Measurements from ENCODE around the gene RAB23.

Gene RAB23

GRCh38 chr6:57257911-57258541 is 35.9 kb upstream of the RAB23 start:
- no peak overlapping the region for H2AFZ ChIP-seq (ENCODE audit: low read length)

GRCh38 chr6:57256541-57256940 is 34.4 kb upstream of the RAB23 start:
- TF ChIP-seq, protein P1, sequence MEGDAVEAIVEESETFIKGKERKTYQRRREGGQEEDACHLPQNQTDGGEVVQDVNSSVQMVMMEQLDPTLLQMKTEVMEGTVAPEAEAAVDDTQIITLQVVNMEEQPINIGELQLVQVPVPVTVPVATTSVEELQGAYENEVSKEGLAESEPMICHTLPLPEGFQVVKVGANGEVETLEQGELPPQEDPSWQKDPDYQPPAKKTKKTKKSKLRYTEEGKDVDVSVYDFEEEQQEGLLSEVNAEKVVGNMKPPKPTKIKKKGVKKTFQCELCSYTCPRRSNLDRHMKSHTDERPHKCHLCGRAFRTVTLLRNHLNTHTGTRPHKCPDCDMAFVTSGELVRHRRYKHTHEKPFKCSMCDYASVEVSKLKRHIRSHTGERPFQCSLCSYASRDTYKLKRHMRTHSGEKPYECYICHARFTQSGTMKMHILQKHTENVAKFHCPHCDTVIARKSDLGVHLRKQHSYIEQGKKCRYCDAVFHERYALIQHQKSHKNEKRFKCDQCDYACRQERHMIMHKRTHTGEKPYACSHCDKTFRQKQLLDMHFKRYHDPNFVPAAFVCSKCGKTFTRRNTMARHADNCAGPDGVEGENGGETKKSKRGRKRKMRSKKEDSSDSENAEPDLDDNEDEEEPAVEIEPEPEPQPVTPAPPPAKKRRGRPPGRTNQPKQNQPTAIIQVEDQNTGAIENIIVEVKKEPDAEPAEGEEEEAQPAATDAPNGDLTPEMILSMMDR (conservative IDR thresholded peaks at IDR 0.05; ENCODE audit: low read length) = no peak
- TF ChIP-seq EZH2phosphoT487 (IDR thresholded peaks at IDR 0.05; ENCODE audit: borderline replicate concordance) = no peak
- no peaks in the 10 kb centered on the region for H3K36me3 ChIP-seq (ENCODE audit: insufficient read depth, low read length)
- H3K79me2 ChIP-seq (ENCODE audit: insufficient read depth, low read length) = no peaks in the 10 kb centered on the region
- no peak overlapping the region for H3K4me2 ChIP-seq (ENCODE audit: low read depth, low read length, poor library complexity, severe bottlenecking)
- H3K9ac ChIP-seq (ENCODE audit: low read depth, low read length, poor library complexity, severe bottlenecking) = no peak overlapping the region
- H3K4me3 ChIP-seq (ENCODE audit: low read length, poor library complexity, severe bottlenecking) = no peak overlapping the region
- H3F3A ChIP-seq (ENCODE audit: low read depth) = no peaks in the 10 kb centered on the region
- H3K9me3 ChIP-seq (ENCODE audit: insufficient read depth, low read depth, low read length) = no peaks in the 10 kb centered on the region
- no peaks in the 10 kb centered on the region for H3K27me3 ChIP-seq (ENCODE audit: insufficient read depth, low read length, poor library complexity, severe bottlenecking)
- H4K20me1 ChIP-seq (ENCODE audit: insufficient read depth, low read length, poor library complexity, severe bottlenecking) = no peaks in the 10 kb centered on the region
- peaks cover 7% of the 10 kb centered on the region for H3K4me1 ChIP-seq (ENCODE audit: insufficient read depth, low read length, poor library complexity, severe bottlenecking)
- no peaks in the 10 kb centered on the region for H3K9me2 ChIP-seq (replicated peaks; ENCODE audit: low read depth, low read length)
- H2AFZ ChIP-seq (ENCODE audit: low read length) = no peak overlapping the region

More at GRCh38 chr6:57257911-57258541, 35.9 kb upstream of the RAB23 start:
- H3K9ac ChIP-seq (ENCODE audit: low read depth, low read length, poor library complexity, severe bottlenecking) = no peak overlapping the region
- TF ChIP-seq, protein P1 (conservative IDR thresholded peaks at IDR 0.05; ENCODE audit: low read length) = no peak
- TF ChIP-seq EZH2phosphoT487 (IDR thresholded peaks at IDR 0.05; ENCODE audit: borderline replicate concordance) = no peak
- no peaks in the 10 kb centered on the region for H3K27me3 ChIP-seq (ENCODE audit: insufficient read depth, low read length, poor library complexity, severe bottlenecking)
- no peaks in the 10 kb centered on the region for H3K9me2 ChIP-seq (replicated peaks; ENCODE audit: low read depth, low read length)
- no peak overlapping the region for H3K4me2 ChIP-seq (ENCODE audit: low read depth, low read length, poor library complexity, severe bottlenecking)
- no peaks in the 10 kb centered on the region for H3K36me3 ChIP-seq (ENCODE audit: insufficient read depth, low read length)
- H3K4me3 ChIP-seq (ENCODE audit: low read length, poor library complexity, severe bottlenecking) = no peak overlapping the region
- H4K20me1 ChIP-seq (ENCODE audit: insufficient read depth, low read length, poor library complexity, severe bottlenecking) = no peaks in the 10 kb centered on the region
- H3F3A ChIP-seq (ENCODE audit: low read depth) = no peaks in the 10 kb centered on the region
- H3K79me2 ChIP-seq (ENCODE audit: insufficient read depth, low read length) = no peaks in the 10 kb centered on the region
- H3K9me3 ChIP-seq (ENCODE audit: insufficient read depth, low read depth, low read length) = no peaks in the 10 kb centered on the region
- H3K4me1 ChIP-seq (ENCODE audit: insufficient read depth, low read length, poor library complexity, severe bottlenecking) = no peaks in the 10 kb centered on the region

DNA sequence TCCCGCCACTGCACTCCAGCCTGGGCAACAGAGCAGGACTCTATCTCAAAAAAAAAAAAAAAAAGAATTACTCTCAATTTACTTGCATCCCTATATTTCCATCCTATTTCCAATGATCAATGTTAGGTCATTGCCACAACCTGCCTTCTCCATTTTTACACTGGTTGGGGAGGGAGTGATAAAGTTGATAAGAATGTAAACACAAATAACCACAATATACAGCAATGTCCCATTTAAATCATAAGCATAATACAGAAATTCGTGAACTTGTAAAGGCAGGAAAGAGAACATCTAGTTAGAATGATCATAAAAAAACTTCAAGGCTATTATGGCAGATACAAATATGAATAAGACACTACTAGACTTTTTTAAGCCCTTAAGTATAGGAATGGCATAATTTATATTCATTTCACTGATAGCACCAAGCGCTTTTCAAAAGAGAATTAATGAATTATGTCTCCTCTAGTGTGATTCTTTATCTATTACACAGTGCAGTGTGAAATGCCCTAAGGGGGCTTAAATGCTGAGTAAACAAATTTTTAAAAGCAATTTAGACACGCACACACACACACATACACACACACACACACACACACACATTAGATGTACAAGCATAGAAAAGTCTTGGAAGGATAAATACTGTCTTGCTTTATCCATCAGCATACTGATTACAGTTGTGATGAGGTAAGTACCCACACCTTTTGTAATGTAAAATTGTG is 33.5 kb upstream of the RAB23 start:
- H3K36me3 ChIP-seq (ENCODE audit: insufficient read depth, low read length) = no peaks in the 10 kb centered on the region
- H3K4me2 ChIP-seq (ENCODE audit: low read depth, low read length, poor library complexity, severe bottlenecking) = no peak overlapping the region
- H4K20me1 ChIP-seq (ENCODE audit: insufficient read depth, low read length, poor library complexity, severe bottlenecking) = no peaks in the 10 kb centered on the region
- H3K9me3 ChIP-seq (ENCODE audit: insufficient read depth, low read depth, low read length) = no peaks in the 10 kb centered on the region
- H3K79me2 ChIP-seq (ENCODE audit: insufficient read depth, low read length) = no peaks in the 10 kb centered on the region
- H3K9ac ChIP-seq (ENCODE audit: low read depth, low read length, poor library complexity, severe bottlenecking) = no peak overlapping the region
- peaks cover 15% of the 10 kb centered on the region for H3K4me1 ChIP-seq (ENCODE audit: insufficient read depth, low read length, poor library complexity, severe bottlenecking)
- H3F3A ChIP-seq (ENCODE audit: low read depth) = no peaks in the 10 kb centered on the region
- no peak overlapping the region for H2AFZ ChIP-seq (ENCODE audit: low read length)
- no peaks in the 10 kb centered on the region for H3K27me3 ChIP-seq (ENCODE audit: insufficient read depth, low read length, poor library complexity, severe bottlenecking)
- no peak overlapping the region for H3K4me3 ChIP-seq (ENCODE audit: low read length, poor library complexity, severe bottlenecking)
- no peaks in the 10 kb centered on the region for H3K9me2 ChIP-seq (replicated peaks; ENCODE audit: low read depth, low read length)
- no peak for TF ChIP-seq EZH2phosphoT487 (IDR thresholded peaks at IDR 0.05; ENCODE audit: borderline replicate concordance)

All from Loucy (cell line).